Hepatocyte (in vitro differentiated cells): ENCODE results near the gene ANTXR2. TPM values are rescaled to one million over a fixed set of nuclear protein-coding genes. Genes with fewer than 3 reads are reported as not detected.

Experiments used
- DNase-seq: peaks from one replicate; pipeline ENCODE4 v3.0.0-alpha.2; 2016; ENCODE audit warnings: low spot score
- H2AFZ ChIP-seq: fragments of 200-600 bp; sonication (generic); 2 replicates; pipeline ENCODE4 v1.6.0; 2016; ENCODE audit warnings: antibody characterized with exemption, mild to moderate bottlenecking
- H3K27ac ChIP-seq: fragments of 200-600 bp; sonication (generic); 2 replicates; pipeline ENCODE4 v1.5.1; 2016; ENCODE audit warnings: mild to moderate bottlenecking
- H3K27me3 ChIP-seq: fragments of 200-600 bp; sonication (generic); 2 replicates; pipeline ENCODE4 v1.6.1; 2016
- H3K36me3 ChIP-seq: fragments of 200-600 bp; sonication (generic); replicated peaks from 2 replicates; pipeline ENCODE4 v1.5.1; 2016; ENCODE audit warnings: low read depth; ENCODE audit not compliant: insufficient read depth
- H3K4me1 ChIP-seq: fragments of 200-600 bp; sonication (generic); 2 replicates; pipeline ENCODE4 v1.5.1; 2016; ENCODE audit warnings: mild to moderate bottlenecking, moderate library complexity; ENCODE audit not compliant: insufficient read depth
- H3K4me2 ChIP-seq: fragments of 200-600 bp; sonication (generic); 2 replicates; pipeline ENCODE4 v1.6.0; 2016
- H3K4me3 ChIP-seq: fragments of 200-600 bp; sonication (generic); 2 replicates; pipeline ENCODE4 v1.5.1; 2016; ENCODE audit warnings: mild to moderate bottlenecking
- H3K79me2 ChIP-seq: fragments of 200-600 bp; sonication (generic); 2 replicates; pipeline ENCODE4 v1.6.0; 2017; ENCODE audit warnings: mild to moderate bottlenecking
- H3K9me2 ChIP-seq: fragments of 200-600 bp; sonication (generic); replicated peaks from 2 replicates; pipeline ENCODE4 v1.6.0; 2017; ENCODE audit warnings: mild to moderate bottlenecking; ENCODE audit not compliant: insufficient read depth
- H3K9me3 ChIP-seq: fragments of 200-600 bp; sonication (generic); 2 replicates; pipeline ENCODE4 v1.5.1; 2016; ENCODE audit warnings: low read depth, mild to moderate bottlenecking
- H4K20me1 ChIP-seq: fragments of 200-600 bp; sonication (generic); 2 replicates; pipeline ENCODE4 v1.6.0; 2016; ENCODE audit warnings: mild to moderate bottlenecking; ENCODE audit not compliant: insufficient read depth, poor library complexity, severe bottlenecking
- EZH2 ChIP-seq: fragments of 200-600 bp; sonication (generic); IDR thresholded peaks from 2 replicates; pipeline ENCODE4 v1.6.1; 2016; ENCODE audit warnings: antibody characterized with exemption, mild to moderate bottlenecking, borderline replicate concordance
- EZH2phosphoT487 ChIP-seq: fragments of 200-600 bp; sonication (generic); IDR thresholded peaks from one replicate; pipeline ENCODE4 v1.6.1; 2018; ENCODE audit warnings: antibody characterized with exemption, mild to moderate bottlenecking, low read depth, moderate library complexity; ENCODE audit not compliant: unreplicated experiment, severe bottlenecking
- WGBS: methylation state at CpG from one replicate; pipeline ENCODE4 v1.1.6; 2016; ENCODE audit warnings: low lambda C conversion rate; ENCODE audit errors: missing lambda C conversion rate; 5-methylcytosine and 5-hydroxymethylcytosine counted together
- polyA plus RNA-seq: library from polyadenylated mRNA; unstranded; fragments of >200 nt; fragmentation: Nextera tagmentation; extraction: Ambion mirVana; gene quantifications from 2 replicates; pipeline ENCODE4 v1.2.1, GENCODE V29; 2016
- total RNA-seq: library from RNA; depleted of rRNA; stranded (reverse); fragments of >200 nt; gene quantifications from 2 replicates; pipeline ENCODE4 v1.2.3, GENCODE V29; 2014
- TF ChIP-seq, protein P1 (sequence below): fragments of 200-600 bp; sonication (generic); IDR thresholded peaks from 2 replicates; pipeline ENCODE4 v1.5.1; 2016; ENCODE audit warnings: antibody characterized with exemption, mild to moderate bottlenecking; ENCODE audit not compliant: poor library complexity

The ANTXR2 gene
- total and polyA plus RNA-seq, 2 experiments from 2014 or later = 25.2 to 46.5 TPM

DNA sequence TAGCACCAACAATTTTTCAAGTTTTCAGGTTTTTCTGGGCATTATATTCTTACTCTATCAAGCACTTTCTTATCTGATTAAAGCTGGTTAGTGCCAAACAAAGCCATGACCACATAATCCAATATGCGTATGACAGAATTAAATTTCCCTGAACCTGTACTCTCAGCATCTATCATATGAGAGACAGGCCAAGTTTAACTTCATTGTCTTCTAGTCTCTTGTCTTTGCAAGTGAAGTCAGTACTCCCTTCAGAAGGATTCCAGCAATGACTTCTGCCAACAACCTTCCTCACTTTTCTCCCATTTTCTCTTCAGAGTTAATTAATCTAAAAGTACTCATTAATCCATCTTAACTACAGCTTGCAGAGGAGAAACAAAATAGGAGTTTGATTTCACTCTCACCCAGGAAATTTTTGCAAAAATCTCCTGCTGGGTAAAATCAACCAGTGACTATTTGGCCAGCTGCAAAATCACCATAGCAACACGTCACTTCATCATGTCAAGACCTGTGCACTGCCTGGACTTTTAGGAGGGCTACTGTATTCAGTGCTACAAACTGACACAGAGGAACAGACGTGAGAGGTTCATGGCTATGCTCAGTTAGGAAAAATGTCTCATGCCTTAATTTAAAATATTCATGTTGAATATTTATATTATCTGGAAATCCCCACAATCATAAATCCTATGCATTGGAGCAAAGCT is 208.4 kb downstream of the ANTXR2 start:
- no peak overlapping the region for H3K27ac ChIP-seq
- no peak overlapping the region for H3K4me2 ChIP-seq
- no peaks in the 10 kb centered on the region for H3K36me3 ChIP-seq
- TF ChIP-seq, protein P1, sequence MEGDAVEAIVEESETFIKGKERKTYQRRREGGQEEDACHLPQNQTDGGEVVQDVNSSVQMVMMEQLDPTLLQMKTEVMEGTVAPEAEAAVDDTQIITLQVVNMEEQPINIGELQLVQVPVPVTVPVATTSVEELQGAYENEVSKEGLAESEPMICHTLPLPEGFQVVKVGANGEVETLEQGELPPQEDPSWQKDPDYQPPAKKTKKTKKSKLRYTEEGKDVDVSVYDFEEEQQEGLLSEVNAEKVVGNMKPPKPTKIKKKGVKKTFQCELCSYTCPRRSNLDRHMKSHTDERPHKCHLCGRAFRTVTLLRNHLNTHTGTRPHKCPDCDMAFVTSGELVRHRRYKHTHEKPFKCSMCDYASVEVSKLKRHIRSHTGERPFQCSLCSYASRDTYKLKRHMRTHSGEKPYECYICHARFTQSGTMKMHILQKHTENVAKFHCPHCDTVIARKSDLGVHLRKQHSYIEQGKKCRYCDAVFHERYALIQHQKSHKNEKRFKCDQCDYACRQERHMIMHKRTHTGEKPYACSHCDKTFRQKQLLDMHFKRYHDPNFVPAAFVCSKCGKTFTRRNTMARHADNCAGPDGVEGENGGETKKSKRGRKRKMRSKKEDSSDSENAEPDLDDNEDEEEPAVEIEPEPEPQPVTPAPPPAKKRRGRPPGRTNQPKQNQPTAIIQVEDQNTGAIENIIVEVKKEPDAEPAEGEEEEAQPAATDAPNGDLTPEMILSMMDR = no peak
- TF ChIP-seq EZH2phosphoT487 (no peak), EZH2 (no peak)
- 88% methylated on average over 3 of the region's 3 CpGs for WGBS
- H3K9me2 ChIP-seq = no peaks in the 10 kb centered on the region
- no peaks in the 10 kb centered on the region for H3K4me1 ChIP-seq
- no peaks in the 10 kb centered on the region for H3K27me3 ChIP-seq
- no peak for DNase-seq
- H2AFZ ChIP-seq = no peak overlapping the region
- no peaks in the 10 kb centered on the region for H3K9me3 ChIP-seq
- H3K79me2 ChIP-seq = no peaks in the 10 kb centered on the region
- no peak overlapping the region for H3K4me3 ChIP-seq
- H4K20me1 ChIP-seq = no peaks in the 10 kb centered on the region

GRCh38 chr4:79863333-79863732 is 209.7 kb downstream of the ANTXR2 start:
- H3K9me3 ChIP-seq = no peaks in the 10 kb centered on the region
- H3K4me3 ChIP-seq = no peak overlapping the region
- no peak overlapping the region for H3K4me2 ChIP-seq
- H3K27me3 ChIP-seq = no peaks in the 10 kb centered on the region
- no peak for TF ChIP-seq EZH2phosphoT487
- H3K27ac ChIP-seq = no peak overlapping the region
- no peak overlapping the region for H2AFZ ChIP-seq
- no peaks in the 10 kb centered on the region for H3K9me2 ChIP-seq
- H3K79me2 ChIP-seq = no peaks in the 10 kb centered on the region
- no peaks in the 10 kb centered on the region for H3K4me1 ChIP-seq
- DNase-seq = no peak
- H3K36me3 ChIP-seq = no peaks in the 10 kb centered on the region
- no peaks in the 10 kb centered on the region for H4K20me1 ChIP-seq
- WGBS = 84% methylated on average over 3 of the region's 3 CpGs

DNA sequence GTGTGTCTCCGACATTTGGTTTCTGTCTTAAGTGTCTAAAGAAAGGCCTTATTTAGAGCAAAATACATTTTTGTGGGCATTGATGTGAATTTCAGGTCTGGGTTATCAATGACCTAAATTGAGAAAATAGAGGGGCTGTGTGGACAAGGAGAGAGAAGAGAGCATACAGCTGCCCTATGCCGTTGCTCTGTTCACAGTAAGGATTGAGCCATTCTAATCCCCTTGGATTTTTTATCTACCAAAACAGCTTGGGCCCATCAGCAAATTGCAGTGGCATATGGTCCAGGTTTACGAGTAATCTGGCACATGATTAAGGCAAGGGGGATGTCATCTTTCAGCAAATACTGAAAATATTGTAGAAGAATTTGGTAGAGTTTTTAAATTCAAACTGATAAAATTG is 210.2 kb downstream of the ANTXR2 start:
- H4K20me1 ChIP-seq = no peaks in the 10 kb centered on the region
- H3K79me2 ChIP-seq = no peaks in the 10 kb centered on the region
- H3K27me3 ChIP-seq = no peaks in the 10 kb centered on the region
- H3K9me2 ChIP-seq = no peaks in the 10 kb centered on the region
- TF ChIP-seq EZH2 = no peak
- TF ChIP-seq, protein P1 = no peak
- TF ChIP-seq EZH2phosphoT487 = no peak
- no peak overlapping the region for H3K27ac ChIP-seq
- no peak overlapping the region for H3K4me3 ChIP-seq
- H3K9me3 ChIP-seq = no peaks in the 10 kb centered on the region
- no peak for DNase-seq
- H3K4me1 ChIP-seq = no peaks in the 10 kb centered on the region
- 57% methylated on average over 3 of the region's 3 CpGs for WGBS
- no peaks in the 10 kb centered on the region for H3K36me3 ChIP-seq
- no peak overlapping the region for H2AFZ ChIP-seq
- H3K4me2 ChIP-seq = no peak overlapping the region

- no peak for DNase-seq
- Histone ChIP-seq H3K27ac (no peak overlapping the region), H3K36me3 (no peaks in the 10 kb centered on the region), H3K4me2 (no peak overlapping the region), H3K9me3 (no peaks in the 10 kb centered on the region), H3K4me3 (no peak overlapping the region), H2AFZ (no peak overlapping the region), H3K79me2 (no peaks in the 10 kb centered on the region), H3K27me3 (no peaks in the 10 kb centered on the region), H3K4me1 (no peaks in the 10 kb centered on the region), H4K20me1 (no peaks in the 10 kb centered on the region), H3K9me2 (no peaks in the 10 kb centered on the region)
- no peak for TF ChIP-seq EZH2
- TF ChIP-seq, protein P1 = no peak
- WGBS = 88% methylated on average over 1 of the region's 1 CpG
Observed at GRCh38 chr4:79857811-79858210, 215.2 kb downstream of the ANTXR2 start.
